Measurements from ENCODE around the gene COL8A1.

GRCh38 chr3:99648516-99648915 lies 10.1 kb downstream of the COL8A1 start:
- TF ChIP-seq ZNF274 (IDR thresholded peaks at IDR 0.05; ENCODE audit: low read depth, low read length) (no peak), CTCF (IDR thresholded peaks at IDR 0.05 in 2 of 3, conservative IDR thresholded peaks at IDR 0.05 in 1 of 3; ENCODE audit: borderline replicate concordance in 1 of 3, insufficient read depth in 1 of 3, low read depth in 2 of 3, low read length in 2 of 3) (no peak), POLR2A (IDR thresholded peaks at IDR 0.05; ENCODE audit: borderline replicate concordance, extremely low read depth, insufficient read depth, insufficient read length) (no peak), EZH2 (IDR thresholded peaks at IDR 0.05) (no peak), CEBPB (IDR thresholded peaks at IDR 0.05; ENCODE audit: low read depth) (no peak), REST (IDR thresholded peaks at IDR 0.05; ENCODE audit: low read depth) (no peak), POLR2AphosphoS5 (IDR thresholded peaks at IDR 0.05; ENCODE audit: low read depth, low read length) (no peak), YY1 (IDR thresholded peaks at IDR 0.05; ENCODE audit: extremely low read depth, insufficient replicate concordance, low read depth, low read length) (no peak), EZH2phosphoT487 (IDR thresholded peaks at IDR 0.05; ENCODE audit: borderline replicate concordance) (no peak), RAD21 (IDR thresholded peaks at IDR 0.05; ENCODE audit: low read depth) (no peak), SRF (IDR thresholded peaks at IDR 0.05; ENCODE audit: low read depth) (no peak), ATF3 (IDR thresholded peaks at IDR 0.05) (no peak), TCF7L2 (IDR thresholded peaks at IDR 0.05; ENCODE audit: borderline replicate concordance, extremely low read depth, insufficient read depth, insufficient read length) (no peak), CBX3 (IDR thresholded peaks at IDR 0.05; ENCODE audit: low read depth) (no peak)

Measured in HCT116 (cell line).